Stromal cell of bone marrow (primary cell): Measurements from ENCODE around the gene GAA.

Source experiments
- DNase-seq: peaks from one replicate; pipeline ENCODE4 v3.0.0-alpha.2; 2012; ENCODE audit warnings: low read depth

The GAA gene

GRCh38 chr17:80117491-80118401 is 16.4 kb downstream of the GAA start:
- DNase-seq, result no peak

- no peak for DNase-seq
Measured at GRCh38 chr17:80118601-80119270, 17.4 kb downstream of the GAA start.

DNA sequence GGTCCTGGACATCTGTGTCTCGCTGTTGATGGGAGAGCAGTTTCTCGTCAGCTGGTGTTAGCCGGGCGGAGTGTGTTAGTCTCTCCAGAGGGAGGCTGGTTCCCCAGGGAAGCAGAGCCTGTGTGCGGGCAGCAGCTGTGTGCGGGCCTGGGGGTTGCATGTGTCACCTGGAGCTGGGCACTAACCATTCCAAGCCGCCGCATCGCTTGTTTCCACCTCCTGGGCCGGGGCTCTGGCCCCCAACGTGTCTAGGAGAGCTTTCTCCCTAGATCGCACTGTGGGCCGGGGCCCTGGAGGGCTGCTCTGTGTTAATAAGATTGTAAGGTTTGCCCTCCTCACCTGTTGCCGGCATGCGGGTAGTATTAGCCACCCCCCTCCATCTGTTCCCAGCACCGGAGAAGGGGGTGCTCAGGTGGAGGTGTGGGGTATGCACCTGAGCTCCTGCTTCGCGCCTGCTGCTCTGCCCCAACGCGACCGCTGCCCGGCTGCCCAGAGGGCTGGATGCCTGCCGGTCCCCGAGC is 17.9 kb downstream of the GAA start:
- no peak for DNase-seq

GRCh38 chr17:80119839-80120238 is 18.5 kb downstream of the GAA start:
- DNase-seq, result no peak

- DNase-seq, result no peak
Measured at GRCh38 chr17:80122026-80122575, 20.7 kb downstream of the GAA start.

DNA sequence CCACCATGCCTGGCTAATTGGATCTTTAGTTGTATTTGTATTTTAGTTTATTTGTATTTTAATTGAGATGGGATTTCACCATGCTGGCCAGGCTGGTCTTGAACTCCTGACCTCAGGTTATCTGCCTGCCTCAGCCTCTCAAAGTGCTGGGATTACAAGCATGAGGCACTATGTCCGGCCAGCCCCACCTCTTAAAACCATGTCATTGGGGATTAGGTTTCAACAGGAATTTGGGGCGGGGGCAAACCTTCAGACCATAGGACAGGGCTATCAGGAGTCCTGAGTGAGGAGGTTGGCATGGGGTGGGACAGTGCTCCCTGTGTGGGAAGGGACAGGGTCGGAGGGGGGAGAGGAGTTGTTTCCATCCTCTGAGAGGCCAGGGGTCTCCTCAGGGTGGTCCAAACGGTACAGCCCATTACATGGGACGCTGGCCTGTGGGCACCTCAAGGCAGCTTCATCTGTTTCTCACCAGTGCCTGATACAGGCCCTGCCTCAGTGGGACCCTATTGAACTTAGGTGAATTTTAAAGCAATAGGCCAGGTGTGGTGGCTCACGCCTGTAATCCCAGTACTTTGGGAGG is 21.6 kb downstream of the GAA start:
- no peak for DNase-seq

- DNase-seq, result no peak
Measured at GRCh38 chr17:80123791-80124190, 22.4 kb downstream of the GAA start.

GRCh38 chr17:80124351-80124981 is 23.1 kb downstream of the GAA start:
- no peak for DNase-seq

DNA sequence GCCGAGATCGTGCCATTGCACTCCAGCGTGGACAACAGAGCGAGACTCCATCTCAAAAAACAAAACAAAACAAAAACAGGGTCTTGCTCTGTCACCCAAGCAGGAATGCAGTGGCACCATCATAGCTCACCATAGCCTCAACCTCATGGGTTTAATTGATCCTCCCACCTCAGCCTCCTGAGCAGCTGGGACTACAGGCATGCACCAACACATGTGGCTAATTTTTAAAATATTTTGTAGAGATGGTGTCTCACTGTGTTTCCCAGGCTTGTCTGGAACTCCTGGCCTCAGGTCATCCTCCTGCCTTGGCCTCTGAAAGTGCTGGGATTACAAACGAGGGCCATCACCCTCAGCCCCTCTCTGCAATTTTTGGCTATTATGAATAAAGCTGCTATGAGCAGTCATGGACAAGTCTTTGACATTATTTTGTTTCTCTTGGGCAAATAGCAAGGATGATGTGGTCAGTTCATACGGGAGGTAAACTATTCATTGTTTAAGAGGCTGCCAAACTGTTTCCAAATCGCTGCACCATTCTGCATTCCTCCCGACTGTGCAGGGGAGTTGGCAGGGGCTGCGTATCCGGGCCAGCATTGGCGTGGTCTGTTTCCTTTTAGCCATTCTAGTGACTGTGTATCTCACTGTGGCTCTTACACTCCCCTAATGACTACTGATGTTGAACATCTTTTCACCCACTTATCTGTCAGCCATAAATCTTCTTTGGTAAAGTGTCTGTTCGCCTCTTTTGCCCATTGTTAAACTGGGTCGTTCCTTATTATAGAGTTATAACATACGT is 24.5 kb downstream of the GAA start:
- peak; percentile 64 for DNase-seq

- no peak for DNase-seq
Measured at GRCh38 chr17:80126449-80126715, 25.0 kb downstream of the GAA start.

DNA sequence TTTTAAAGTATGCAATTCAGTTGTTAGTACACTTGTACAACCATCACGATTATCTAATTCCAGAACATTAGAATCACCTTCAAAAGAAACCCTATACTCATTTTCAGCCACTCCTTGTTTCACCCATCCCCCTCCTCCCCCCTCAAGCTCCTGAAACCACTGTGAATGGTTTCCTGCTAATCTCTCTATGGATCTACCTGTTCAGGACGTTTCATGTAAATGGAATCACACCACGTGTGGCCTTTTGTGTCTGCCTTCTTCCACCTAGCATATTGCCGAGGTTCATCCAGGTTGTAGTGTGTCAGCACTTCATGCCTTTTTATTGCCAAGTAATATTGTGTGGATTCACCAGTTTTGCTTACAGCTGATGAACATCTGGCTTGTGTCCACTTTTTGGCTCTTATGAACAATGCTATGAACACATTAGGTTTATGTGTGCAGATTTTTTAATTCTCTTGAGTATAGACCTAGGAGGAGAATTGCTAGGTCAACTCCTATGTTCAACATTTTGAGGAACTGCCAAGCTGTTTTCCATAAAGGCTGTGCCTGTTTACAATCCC is 27.7 kb downstream of the GAA start:
- DNase-seq, result no peak

- DNase-seq, result no peak
Measured at GRCh38 chr17:80130992-80131391, 29.6 kb downstream of the GAA start.

- no peak for DNase-seq
Measured at GRCh38 chr17:80132906-80133625, 31.7 kb downstream of the GAA start.

DNA sequence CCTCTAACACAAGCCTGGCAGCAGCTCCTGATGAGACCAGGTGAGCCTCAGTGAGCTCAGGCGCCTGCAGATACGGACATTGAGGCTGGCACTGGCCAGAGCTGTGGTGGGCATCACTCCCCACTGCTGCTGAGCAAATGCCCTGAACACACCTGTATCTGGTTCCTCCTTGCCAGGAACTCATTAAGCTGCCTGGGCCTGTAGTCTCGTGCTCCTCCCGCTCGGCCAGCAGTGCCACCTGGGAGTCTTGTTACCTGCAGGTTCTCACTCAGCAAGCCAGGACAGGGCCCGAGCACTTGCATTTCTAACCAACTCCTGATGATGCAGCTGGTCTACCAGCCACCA is 32.2 kb downstream of the GAA start:
- DNase-seq, result no peak

DNA sequence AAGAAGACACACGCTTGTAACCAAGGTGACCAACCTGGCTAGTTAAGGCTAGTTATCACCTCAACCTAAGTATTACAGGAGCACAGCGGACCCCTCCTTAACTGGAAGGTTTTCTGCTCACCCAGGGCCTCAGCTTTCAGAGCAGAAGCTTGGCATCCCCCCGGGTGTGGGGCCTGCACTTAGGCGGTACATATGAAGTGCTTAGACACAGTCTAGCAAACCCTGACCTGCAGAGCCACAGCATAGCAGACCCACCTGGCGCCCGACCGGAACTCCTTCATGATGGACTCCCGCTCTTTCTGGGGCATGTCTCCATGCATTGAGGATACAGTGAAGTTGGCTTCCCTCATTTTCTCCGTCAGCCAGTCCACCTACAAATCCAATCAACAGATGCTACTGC is 35.8 kb downstream of the GAA start:
- no peak for DNase-seq

- DNase-seq, result no peak
Measured at GRCh38 chr17:80138856-80139426, 37.6 kb downstream of the GAA start.

DNA sequence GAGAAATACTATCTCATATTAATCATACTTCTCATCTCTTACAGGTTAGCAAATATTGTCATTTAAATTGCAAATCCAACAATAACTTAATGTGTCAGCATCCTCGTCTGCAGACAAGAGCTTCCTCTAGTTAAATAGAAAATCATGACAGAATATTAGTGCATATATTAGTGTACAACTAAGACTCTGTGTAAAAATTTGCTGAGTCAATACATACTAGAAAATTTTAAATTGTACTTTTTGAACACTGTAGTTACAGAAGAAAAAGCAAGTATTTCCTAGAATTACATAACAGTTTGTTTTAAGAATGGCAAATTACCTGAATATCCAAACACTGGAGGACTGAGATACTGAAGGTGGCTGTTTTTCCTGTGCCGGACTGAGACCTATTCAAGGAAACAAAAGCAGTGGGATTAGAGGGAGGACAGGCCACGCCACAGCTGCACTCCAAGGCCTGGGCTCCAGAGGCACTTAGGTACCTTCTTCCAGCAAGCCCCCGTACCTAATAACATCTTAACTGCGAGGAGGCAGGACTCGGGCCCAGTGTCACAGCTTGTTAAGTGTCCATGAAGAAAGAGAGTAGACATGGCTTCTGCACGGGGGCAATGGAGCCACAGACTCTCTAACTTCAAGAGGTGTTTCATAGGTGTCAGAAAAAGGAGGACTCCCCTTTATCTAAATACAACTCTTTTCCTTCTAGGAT is 40.2 kb downstream of the GAA start:
- no peak for DNase-seq

DNA sequence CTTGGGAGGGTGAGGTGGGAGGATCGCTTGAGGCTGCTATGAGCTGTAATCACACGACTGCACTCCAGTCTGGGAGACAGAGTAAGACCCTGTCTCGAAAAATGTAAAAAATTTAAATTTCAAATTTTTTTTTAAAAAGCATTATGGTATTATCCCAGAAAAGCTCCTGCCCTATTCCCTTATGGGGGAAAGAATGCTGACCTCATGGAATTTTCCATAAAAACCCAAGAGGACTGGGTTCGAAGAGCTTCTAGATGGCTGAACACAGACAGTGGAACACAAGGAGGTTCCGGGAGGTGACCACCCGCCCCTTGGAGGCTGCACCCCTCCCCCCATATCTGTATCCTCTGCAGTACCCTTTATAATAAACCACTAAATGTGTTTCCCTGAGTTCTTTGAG is 41.5 kb downstream of the GAA start:
- DNase-seq, result no peak
